ENCODE measurements around the gene PARP12. TPM values are rescaled to one million over a fixed set of nuclear protein-coding genes. Genes with fewer than 3 reads are reported as not detected.

The PARP12 gene
- total and polyA plus RNA-seq, 9 of the 15 experiments (the other 6 are each of a cell fraction or from before 2014, with no cell fraction given) = 4.6 to 40.4 (median 23.5) TPM

DNA sequence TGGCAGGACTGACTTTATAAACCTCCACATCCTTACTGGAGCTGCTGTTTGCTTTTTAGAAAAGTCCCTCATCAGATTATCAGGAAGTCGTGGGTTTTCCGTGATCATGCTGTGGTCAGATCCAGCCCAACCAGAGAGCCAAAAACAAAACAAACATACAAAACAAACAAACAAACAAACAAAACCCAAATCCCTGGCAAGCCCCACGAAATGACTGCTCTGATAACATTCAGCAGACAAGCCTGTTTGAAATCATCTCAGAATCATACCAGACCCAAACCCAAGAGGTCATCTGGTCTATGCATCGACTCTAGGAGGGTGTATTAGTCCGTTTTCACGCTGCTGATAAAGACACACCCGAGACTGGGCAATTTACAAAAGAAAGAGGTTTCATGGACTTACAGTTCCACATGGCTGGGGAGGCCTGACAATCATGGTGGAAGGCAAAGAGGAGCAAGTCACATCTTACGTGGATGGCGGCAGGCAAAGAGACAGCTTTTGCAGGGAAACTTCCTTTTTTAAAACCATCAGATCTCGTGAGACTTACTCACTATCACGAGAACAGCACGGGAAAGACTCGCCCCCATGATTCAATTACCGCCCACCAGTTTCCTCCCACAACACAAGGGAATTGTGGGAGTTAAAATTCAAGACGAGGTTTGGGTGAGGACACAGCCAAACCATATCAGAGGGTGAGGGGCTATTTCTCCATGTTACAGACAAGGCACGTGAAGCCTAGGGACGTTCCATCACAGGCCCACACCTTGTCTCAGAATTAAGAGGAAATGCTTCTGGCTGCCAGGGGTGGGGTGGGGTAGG, 85.7 kb downstream of the PARP12 start (continued):
- TF ChIP-seq, protein P1, sequence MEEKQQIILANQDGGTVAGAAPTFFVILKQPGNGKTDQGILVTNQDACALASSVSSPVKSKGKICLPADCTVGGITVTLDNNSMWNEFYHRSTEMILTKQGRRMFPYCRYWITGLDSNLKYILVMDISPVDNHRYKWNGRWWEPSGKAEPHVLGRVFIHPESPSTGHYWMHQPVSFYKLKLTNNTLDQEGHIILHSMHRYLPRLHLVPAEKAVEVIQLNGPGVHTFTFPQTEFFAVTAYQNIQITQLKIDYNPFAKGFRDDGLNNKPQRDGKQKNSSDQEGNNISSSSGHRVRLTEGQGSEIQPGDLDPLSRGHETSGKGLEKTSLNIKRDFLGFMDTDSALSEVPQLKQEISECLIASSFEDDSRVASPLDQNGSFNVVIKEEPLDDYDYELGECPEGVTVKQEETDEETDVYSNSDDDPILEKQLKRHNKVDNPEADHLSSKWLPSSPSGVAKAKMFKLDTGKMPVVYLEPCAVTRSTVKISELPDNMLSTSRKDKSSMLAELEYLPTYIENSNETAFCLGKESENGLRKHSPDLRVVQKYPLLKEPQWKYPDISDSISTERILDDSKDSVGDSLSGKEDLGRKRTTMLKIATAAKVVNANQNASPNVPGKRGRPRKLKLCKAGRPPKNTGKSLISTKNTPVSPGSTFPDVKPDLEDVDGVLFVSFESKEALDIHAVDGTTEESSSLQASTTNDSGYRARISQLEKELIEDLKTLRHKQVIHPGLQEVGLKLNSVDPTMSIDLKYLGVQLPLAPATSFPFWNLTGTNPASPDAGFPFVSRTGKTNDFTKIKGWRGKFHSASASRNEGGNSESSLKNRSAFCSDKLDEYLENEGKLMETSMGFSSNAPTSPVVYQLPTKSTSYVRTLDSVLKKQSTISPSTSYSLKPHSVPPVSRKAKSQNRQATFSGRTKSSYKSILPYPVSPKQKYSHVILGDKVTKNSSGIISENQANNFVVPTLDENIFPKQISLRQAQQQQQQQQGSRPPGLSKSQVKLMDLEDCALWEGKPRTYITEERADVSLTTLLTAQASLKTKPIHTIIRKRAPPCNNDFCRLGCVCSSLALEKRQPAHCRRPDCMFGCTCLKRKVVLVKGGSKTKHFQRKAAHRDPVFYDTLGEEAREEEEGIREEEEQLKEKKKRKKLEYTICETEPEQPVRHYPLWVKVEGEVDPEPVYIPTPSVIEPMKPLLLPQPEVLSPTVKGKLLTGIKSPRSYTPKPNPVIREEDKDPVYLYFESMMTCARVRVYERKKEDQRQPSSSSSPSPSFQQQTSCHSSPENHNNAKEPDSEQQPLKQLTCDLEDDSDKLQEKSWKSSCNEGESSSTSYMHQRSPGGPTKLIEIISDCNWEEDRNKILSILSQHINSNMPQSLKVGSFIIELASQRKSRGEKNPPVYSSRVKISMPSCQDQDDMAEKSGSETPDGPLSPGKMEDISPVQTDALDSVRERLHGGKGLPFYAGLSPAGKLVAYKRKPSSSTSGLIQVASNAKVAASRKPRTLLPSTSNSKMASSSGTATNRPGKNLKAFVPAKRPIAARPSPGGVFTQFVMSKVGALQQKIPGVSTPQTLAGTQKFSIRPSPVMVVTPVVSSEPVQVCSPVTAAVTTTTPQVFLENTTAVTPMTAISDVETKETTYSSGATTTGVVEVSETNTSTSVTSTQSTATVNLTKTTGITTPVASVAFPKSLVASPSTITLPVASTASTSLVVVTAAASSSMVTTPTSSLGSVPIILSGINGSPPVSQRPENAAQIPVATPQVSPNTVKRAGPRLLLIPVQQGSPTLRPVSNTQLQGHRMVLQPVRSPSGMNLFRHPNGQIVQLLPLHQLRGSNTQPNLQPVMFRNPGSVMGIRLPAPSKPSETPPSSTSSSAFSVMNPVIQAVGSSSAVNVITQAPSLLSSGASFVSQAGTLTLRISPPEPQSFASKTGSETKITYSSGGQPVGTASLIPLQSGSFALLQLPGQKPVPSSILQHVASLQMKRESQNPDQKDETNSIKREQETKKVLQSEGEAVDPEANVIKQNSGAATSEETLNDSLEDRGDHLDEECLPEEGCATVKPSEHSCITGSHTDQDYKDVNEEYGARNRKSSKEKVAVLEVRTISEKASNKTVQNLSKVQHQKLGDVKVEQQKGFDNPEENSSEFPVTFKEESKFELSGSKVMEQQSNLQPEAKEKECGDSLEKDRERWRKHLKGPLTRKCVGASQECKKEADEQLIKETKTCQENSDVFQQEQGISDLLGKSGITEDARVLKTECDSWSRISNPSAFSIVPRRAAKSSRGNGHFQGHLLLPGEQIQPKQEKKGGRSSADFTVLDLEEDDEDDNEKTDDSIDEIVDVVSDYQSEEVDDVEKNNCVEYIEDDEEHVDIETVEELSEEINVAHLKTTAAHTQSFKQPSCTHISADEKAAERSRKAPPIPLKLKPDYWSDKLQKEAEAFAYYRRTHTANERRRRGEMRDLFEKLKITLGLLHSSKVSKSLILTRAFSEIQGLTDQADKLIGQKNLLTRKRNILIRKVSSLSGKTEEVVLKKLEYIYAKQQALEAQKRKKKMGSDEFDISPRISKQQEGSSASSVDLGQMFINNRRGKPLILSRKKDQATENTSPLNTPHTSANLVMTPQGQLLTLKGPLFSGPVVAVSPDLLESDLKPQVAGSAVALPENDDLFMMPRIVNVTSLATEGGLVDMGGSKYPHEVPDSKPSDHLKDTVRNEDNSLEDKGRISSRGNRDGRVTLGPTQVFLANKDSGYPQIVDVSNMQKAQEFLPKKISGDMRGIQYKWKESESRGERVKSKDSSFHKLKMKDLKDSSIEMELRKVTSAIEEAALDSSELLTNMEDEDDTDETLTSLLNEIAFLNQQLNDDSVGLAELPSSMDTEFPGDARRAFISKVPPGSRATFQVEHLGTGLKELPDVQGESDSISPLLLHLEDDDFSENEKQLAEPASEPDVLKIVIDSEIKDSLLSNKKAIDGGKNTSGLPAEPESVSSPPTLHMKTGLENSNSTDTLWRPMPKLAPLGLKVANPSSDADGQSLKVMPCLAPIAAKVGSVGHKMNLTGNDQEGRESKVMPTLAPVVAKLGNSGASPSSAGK (IDR thresholded peaks at IDR 0.05) = peak; percentile 72
- no peak for TF ChIP-seq PURB (CRISPR knock-in tag; IDR thresholded peaks at IDR 0.05; ENCODE audit: low read depth)
- peak; percentile 73 for TF ChIP-seq MAFF (IDR thresholded peaks at IDR 0.05; ENCODE audit: low read length)
- TF ChIP-seq, protein P2, sequence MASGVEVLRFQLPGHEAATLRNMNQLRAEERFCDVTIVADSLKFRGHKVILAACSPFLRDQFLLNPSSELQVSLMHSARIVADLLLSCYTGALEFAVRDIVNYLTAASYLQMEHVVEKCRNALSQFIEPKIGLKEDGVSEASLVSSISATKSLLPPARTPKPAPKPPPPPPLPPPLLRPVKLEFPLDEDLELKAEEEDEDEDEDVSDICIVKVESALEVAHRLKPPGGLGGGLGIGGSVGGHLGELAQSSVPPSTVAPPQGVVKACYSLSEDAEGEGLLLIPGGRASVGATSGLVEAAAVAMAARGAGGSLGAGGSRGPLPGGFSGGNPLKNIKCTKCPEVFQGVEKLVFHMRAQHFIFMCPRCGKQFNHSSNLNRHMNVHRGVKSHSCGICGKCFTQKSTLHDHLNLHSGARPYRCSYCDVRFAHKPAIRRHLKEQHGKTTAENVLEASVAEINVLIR (CRISPR knock-in tag; IDR thresholded peaks at IDR 0.05) = no peak
- 0 out of 2 replicates have a peak, but pooled peaks have one; percentile 12 for TF ChIP-seq NR2C1 (IDR thresholded peaks at IDR 0.05)
- TF ChIP-seq NR2C1 (tag; IDR thresholded peaks at IDR 0.05) = 0 out of 2 replicates have a peak, but pooled peaks have one; percentile 21
- TF ChIP-seq ZNF77 (CRISPR knock-in tag; IDR thresholded peaks at IDR 0.05) = no peak
- TF ChIP-seq, protein P3, sequence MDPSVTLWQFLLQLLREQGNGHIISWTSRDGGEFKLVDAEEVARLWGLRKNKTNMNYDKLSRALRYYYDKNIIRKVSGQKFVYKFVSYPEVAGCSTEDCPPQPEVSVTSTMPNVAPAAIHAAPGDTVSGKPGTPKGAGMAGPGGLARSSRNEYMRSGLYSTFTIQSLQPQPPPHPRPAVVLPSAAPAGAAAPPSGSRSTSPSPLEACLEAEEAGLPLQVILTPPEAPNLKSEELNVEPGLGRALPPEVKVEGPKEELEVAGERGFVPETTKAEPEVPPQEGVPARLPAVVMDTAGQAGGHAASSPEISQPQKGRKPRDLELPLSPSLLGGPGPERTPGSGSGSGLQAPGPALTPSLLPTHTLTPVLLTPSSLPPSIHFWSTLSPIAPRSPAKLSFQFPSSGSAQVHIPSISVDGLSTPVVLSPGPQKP (CRISPR knock-in tag; IDR thresholded peaks at IDR 0.05) = no peak
- TF ChIP-seq CBX5 (IDR thresholded peaks at IDR 0.05; ENCODE audit: borderline replicate concordance, low read depth) = peak; percentile 47; the same call in 1 of the 2 replicates
- TF ChIP-seq, protein P4, sequence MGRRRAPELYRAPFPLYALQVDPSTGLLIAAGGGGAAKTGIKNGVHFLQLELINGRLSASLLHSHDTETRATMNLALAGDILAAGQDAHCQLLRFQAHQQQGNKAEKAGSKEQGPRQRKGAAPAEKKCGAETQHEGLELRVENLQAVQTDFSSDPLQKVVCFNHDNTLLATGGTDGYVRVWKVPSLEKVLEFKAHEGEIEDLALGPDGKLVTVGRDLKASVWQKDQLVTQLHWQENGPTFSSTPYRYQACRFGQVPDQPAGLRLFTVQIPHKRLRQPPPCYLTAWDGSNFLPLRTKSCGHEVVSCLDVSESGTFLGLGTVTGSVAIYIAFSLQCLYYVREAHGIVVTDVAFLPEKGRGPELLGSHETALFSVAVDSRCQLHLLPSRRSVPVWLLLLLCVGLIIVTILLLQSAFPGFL (CRISPR knock-in tag; IDR thresholded peaks at IDR 0.05) = 0 out of 2 replicates have a peak, but pooled peaks have one; percentile 23
- TF ChIP-seq ZNF695 (CRISPR knock-in tag; IDR thresholded peaks at IDR 0.05) = no peak
- TF ChIP-seq JUN (IDR thresholded peaks at IDR 0.05; ENCODE audit: borderline replicate concordance, low read depth, low read length) = no peak
- TF ChIP-seq JUN (CRISPR knock-in tag; IDR thresholded peaks at IDR 0.05; ENCODE audit: borderline replicate concordance) = no peak

Data from K562 (cell line).